HG03135 (cell line): Measurements from ENCODE around the gene CRACR2A.

Source experiments
- ATAC-seq: cut with Tn5 transposase; IDR thresholded peaks from one replicate; pipeline ENCODE4 v1.9.1; 2021; ENCODE audit warnings: mild to moderate bottlenecking, moderate library complexity; ENCODE audit not compliant: unreplicated experiment

CRACR2A gene

DNA sequence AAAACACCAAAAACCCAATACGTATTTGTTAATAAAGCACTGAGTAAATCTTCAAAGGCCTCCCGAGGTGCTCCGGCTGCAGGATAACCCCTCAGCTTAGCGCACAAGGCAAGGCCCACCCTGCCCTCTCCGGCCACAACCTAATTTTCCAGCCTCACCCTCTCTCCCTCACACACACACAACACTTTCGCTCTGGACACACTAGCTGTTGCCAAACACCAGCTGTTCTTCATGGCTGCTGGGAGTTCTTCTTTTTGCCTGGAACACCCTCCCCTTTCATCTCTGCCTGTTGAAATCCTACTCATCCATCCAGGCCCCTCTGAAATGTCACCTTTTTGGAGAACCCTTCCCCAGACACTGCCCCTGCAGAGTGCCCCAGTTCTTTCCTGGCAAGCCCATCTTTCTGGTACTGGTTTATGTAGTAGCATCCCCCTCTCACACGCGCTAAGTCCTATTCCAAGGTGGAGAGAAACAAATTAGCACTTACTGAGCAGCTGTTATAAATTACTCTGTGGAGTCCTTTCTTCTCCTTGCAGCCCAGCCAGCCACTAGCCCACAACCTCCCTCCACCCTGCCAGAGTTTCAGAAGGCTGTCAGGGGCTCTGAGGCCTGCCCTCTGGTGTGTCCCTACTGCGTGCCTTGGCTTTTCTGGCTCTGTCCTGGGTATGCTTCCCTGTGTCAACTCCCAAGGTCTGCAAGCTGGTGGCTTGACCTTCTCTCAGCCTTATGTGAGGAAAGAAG, 805 bp upstream of the CRACR2A start:
- ATAC-seq: no peak

DNA sequence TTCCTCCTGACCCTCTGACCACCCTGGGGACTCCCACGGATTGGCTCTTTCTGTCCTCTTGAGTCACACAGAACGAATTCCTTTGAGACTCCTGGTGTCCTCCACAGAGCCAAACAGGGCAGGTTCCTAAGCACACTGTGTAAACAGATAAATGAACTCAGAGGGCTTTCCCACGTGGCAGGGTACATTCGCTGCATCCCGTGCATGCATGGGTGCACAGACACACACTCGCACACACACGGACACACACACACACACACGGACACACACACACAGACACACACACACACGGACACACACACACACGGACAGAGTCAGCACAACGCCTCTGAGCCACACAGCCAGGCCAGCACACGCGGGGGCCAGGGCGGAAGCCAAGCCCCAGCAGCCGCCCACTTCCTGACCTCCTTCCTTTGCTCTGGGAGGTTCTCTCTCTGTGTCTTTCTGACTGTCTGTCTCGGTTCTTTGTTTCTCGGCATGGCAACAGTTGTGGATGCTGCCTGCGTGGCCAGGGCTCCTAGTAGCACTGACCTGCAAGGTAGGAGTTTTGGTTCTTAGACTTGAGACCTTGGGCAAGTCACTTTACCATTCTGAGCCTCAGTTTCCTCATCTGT, 706 bp downstream of the CRACR2A start:
- ATAC-seq: peak; percentile 65

DNA sequence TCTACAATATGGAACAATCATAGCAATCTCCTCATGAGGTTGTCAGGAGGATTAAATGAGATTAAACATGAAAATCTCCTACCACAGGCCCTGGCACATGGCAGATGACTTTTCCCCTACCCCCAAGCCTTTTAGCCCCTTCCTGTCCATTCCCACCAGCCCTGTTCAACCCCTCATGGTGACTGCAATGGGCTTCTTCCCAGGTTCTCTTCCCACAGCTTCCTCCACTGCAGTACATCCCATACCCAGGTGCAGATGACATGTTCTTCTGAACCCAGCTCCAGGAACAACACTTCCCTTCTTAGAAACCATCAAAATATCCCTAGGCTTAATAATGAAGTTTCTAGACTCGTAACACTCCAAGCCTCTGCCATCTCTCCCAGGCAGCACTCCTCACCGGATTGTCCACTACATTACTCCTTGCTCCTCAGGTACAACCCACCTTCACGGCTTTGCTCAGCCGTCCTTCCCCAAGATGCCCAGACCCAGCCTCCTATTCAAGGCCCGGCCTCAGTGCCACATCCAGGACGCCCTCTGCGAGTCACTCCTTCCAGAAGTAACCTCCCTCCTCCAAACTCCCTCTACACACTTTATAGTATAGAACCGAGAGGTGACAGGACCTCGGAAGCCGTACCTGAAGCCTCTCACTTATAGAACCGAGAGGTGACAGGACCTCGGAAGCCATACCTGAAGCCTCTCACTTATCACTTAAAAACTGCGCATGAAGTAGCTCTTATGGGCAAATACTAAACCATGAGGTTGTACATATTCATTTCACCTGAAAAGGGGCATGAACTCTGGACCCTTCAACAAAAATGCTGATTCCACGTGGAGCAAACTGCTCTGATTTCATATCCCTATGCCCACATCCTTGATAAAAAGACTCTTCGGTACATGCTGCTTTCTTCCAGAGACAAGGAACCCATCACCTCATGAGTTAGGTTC, 1.5 kb downstream of the CRACR2A start:
- ATAC-seq: no peak

DNA sequence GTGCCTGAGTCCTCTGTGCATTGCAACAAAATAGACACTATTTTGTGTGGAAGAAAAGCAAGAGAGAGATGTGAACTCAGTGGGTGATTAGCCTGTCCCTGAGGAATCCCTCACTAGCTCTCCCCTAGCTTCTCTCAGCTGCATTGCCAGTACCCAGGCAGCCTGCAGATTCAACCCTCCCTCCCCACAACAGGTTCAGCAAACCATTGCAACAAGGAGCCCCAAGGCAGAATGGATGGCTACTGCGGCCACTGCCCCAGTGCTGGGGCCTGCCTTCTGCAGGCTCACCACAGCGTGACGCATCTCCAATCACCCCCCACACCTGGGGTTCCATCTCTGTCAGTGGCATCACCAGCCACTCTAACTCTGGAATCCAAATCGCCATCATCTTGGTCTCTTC, 2.3 kb downstream of the CRACR2A start:
- ATAC-seq: no peak

DNA sequence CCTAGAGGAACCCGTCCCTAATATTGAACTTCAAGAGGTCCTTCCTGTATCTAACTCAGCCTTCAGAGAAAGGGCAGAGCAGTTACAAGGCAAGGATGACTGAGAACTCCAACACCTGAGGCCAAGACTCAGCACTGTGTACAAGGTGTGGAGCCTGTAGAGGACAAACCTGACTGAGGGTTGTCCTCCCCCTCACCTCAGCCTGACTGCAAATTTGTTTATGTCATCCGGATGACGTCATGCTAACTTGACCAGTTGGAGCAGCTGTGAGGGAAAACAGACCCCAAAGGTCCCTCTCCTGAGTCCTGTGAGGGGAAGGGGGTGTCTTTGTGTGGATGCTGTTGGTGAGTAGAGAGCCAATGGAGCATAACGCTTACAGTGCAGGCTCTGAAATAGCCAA, 4.3 kb downstream of the CRACR2A start:
- no peak for ATAC-seq

DNA sequence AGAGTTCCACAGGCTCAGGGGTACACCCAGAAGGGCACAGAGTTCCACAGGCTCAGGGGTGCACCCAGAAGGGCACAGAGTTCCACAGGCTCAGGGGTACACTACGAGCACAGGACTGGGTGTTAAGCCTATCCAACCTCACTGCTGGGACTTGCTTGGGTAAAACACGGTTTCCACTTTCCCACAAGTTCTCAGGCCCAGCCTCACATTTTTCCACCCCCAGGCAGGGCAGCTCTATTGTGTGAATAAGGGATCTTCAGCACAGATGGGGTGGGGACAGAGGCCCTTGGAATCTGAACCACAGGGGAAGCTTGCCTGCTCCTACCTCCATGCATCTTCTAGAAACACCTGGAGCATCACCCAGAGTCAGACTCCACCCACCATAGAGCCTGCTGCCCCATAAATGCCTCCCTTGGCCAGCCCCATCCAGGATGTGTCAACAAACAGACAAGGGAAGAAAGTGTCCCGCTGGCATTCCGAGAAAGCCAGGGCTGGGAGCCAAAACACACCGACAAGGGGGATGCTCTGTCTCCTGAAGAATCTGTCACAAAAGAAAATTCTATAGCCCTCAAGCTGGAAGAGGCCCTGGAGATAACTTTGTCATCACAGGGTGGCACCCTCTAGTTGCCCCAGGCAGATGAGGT, 4.8 kb downstream of the CRACR2A start:
- no peak for ATAC-seq

DNA sequence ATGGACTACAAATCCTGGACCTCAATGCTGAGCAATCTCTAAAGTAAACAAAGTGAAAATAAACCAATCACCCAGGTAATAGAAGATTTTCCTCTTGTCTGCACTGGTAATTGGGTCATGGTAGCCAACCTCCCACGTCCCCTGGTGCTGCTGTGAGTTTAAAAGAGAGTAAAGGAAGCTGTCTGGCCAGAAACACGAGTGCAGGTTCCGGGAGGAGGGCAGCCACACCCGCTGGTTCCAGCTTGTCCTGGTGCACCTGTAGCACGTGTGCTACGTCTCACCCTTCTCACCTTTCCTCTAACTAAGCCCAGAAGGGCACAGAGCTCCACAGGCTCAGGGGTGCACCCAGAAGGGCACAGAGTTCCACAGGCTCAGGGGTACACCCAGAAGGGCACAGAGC, 5.4 kb downstream of the CRACR2A start:
- ATAC-seq: no peak

DNA sequence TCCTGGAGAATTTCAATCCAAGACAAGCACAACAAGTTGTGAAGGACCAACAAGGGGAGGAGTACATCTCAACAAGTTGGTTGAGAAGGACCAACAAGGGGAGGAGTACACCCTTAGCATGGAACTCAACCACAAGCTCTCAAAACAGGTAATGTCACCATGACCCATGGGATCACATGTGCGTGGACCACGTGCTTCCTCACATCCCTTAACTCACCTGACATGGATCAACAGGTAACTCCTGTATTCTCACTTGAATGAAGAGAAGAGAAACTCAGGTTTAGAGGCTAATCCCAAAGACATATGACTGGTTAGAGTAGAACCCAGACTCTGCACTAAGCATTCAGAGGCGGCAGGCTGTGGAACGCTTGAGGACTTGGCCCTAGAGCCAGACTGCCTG, 6.2 kb downstream of the CRACR2A start:
- ATAC-seq: no peak

DNA sequence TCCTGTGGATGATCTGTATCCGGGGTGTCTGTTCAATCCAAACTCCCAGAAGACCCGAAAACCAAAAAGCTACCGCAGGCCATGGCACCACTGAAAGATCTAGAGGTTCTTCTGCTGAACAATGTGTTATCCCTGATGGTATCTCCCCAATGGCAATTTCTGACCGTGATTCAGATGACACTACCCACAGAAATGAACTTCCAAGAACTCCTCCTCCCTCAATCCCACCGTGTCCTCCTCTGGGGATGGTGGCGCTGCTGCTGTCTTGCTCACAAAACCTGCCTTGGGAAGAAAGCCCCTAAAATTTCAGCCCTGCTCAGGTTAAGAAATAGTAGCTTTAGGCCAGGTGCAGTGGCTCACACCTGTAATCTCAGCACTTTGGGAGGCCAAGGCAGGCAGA, 7.8 kb downstream of the CRACR2A start:
- no peak for ATAC-seq

DNA sequence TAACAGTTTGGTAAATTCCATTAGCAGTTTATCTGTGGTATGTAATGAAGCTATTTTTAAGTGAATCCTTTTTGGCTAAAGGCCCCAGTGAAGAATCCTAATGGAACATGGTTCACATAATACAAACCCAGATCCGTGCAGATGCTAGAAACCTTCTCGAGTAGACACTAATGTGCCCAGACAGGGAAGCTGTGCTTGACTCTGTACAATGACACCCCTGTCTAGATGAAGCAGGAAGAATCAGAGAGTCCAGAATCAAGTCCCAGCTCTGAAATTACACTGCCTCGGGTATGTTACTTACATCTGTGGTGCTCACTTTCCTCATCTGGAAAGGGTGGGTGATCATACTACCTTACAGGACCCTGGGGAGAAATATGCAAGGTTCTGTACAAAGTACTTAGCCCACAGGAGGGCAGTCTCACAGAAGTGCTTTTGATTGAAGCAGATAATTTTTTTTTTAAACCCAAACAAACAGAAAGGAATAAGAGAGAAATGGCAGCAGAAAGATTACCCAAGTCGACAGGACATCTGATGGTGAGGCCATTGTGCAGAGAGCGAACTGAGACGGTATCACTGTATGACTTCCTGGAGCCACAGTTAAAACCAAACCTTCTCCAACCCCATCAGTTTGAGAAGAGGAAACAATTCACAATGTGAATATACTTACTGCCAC, 8.5 kb downstream of the CRACR2A start:
- no peak for ATAC-seq

DNA sequence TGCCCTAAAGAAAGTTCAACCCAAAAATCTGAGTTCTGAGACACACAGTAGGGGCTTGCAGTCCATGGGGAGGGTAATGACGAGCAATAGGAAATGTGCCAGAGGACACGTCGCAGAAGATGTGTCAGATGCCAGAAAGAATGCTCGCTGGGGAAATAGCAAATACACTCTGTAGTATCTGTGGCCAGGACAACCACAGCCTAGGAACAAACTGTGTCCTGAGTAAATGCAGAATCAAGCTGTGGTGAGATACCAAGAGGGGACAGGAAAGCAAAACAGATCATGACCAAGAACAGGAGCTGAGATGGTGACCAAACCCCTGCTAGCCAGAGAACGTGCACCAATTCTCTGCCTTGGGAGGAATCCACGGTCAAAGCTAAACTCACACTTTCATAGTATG, 9.1 kb downstream of the CRACR2A start:
- ATAC-seq: peak; percentile 74

DNA sequence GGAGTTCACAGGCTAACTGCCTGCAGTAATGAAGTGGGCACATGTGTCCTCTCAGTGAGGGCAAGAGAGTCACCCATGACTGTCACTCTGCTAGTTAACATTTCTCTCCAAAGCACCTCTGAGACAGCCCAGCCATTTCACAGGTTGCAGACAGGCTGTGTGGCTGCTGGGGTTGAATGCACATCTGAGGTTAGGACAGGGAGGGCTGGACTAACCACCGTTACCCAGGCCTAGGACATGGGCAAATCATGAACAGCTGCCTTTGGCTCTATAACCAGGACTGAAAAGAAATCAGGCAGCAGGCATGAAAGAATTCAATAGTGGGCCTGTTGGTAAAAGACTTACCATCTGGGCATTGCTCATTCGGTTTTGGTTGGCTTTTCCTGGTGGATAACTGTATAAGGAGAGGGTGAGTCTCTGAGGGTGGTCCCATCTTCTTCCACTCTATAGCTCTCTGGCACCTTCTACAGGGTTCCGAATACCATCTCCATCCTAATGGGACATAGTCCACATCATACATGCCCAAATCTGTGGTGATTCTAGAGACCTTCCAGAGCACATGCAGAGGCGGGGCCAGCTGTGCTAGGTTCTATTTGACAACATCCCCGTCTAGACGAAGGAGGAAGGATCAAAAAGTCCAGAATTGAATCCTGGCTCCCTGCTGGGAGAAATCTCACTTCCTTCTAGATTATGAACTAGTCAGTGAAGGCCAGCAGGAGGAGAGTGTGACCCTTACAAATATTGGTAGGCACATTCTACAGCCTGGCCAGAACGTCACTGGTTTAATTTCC, 10.8 kb downstream of the CRACR2A start:
- no peak for ATAC-seq

DNA sequence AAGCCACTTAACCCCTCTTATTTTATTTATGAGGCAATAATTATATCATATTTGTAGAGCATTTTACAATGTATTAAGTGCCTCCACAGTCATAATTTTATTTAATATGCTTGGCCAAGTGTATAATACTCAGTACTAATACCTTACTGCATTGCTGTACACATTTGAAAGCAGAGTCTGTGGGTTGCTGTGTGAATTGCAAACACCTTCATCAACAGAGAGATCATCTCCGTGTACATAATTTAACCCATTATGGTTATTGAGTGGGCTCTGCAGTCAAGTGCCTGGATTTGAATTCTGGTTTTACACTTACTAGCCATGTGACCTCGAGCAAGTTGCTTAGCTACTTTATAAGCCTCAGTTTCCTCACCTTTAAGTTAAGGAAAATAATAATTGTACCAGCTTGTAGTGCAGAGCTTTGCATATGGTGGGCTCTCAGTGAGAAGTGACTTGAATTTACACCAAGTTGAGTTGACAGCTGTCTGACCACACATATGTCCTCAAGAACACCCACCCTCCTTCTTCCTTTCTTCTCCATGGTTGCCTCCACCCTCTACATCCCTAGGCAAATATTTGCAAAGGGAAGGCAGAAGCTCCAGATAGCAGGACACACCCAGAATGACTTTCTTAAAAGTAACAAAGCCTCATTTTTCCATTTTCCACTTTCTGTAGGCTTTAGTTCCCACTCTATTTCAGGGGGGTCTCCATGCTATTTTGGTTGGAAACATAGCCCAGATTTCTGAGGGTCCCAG, 12.3 kb downstream of the CRACR2A start:
- ATAC-seq: no peak

DNA sequence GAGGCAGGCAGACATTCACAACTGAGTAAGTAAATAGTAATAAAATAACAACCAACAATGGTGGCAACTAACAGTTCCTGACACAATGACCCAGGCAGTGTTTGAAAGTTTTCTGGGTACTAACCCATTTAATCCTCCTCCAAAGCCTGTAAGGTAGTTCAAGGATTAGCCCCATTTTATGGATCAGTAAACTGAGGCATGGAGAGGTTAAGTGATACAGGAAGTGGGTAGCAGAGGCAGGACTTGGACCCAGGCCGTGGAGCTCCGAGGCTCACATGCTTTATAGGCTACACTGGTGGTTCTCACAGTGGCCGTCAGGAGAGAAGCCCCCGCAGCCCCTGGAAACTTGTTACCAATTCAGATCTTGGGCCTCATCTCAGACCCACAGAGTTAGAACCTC, 17.5 kb downstream of the CRACR2A start:
- no peak for ATAC-seq

DNA sequence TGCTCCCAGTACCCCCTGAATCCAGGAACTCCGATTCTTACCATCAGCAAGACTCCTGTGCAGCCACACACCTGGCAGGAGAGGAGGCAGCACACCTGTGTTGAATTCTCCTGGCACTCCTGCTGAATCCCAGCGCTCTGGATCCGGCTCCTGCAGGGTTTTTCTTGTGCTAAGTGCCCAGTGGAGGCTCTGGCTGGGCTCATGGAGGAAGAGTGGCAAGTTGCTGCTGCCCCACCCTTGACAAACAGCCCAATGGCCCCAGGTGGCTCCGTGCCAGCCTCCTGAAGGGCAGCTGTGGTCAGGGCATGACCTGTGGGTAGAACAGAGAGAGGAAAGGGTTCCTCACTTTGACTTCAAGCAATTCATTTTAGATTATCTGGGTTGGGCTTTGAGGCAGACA, 20.0 kb downstream of the CRACR2A start:
- ATAC-seq: no peak

DNA sequence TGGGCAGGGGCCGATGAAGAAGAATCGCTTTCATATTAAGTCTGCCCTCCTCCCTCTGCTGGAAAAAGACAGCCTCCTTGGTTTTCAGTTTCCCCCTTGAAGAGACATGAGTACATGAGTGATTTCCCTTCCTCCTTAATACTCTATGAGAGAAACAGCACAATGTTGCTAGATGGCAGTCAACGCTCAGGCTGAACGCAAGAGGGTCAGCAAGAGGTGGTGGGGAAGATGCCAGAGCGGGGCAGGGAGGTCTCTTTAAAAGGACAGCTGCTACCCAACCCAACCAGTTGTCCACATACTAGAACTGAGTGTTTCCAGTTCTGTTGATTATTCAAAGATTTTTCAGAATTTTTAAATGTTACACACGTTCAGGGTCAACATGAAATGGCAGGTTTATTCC, 22.8 kb downstream of the CRACR2A start:
- no peak for ATAC-seq

DNA sequence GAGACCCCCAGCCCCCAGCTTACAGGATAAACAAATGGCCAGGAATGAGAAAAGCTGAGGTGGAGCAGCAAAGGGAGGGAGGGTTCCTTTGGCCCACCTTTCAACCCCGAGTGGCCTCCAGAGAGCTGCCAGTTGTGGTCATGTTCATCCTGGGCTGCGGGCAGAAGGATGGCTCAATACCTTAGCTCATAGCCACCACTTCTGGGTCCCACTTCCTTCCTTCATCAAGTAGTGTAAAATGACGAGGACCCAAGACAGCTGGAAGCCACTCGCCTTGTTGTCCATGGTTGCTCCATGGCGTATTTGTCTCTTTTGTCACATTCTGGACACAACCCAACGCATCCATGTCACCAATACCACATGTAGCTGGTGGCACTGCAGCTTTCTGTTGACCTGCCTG, 24.2 kb downstream of the CRACR2A start:
- ATAC-seq: peak; percentile 39

DNA sequence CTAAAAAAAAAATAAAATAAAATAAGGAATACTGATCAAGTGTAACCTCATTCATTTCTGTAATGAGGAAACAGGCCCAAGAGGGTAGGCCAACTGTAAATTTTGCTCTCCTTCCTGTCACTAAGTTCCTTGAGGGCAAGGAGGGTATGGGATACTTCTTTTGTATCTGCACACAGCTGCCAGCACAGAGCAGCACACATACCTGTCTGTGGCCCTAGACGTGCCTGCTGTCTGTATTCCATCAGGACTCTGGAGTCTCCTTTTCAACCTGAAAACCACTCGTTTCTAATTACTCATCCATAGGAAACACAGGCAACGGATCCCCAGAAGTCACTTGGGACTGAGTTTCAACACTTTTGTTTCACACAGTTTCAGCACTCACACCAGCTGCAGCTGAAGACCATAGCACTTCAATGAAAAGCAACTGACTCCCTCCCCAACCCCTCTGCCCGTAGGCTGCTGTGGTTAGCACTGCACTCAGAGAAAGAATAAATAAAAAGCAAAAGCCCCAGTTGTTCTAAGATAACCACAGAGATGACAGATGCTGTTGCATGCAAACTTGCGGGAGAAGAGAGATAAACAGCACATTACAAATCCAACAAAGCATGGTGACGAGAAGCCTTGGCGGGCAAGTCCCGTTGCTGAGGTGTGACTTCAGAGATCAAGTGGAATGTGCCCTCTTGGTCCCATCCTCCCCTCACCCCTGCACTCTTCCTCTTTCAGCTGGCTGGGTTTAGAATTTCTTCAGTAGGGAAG, 24.9 kb downstream of the CRACR2A start:
- ATAC-seq: peak; percentile 75
